SHP77 (cell line): Measurements from ENCODE around the gene PIK3CA.
"Not testable (repeated sequence)": the region's sequence is repeated elsewhere in the genome, so short reads cannot be mapped to it uniquely, and the experiment has no call there.

Source experiments
- DNase-seq, 2 experiments: peaks; one replicate each; lab custom pipeline; 2025; lab: John Stamatoyannopoulos, UW

The PIK3CA gene

GRCh38 chr3:179264449-179264848 lies 116.3 kb downstream of the PIK3CA start:
- DNase-seq, result no peak

- DNase-seq, result no peak
These were observed 116.9 kb downstream of the PIK3CA start for GRCh38 chr3:179265092-179265491.

GRCh38 chr3:179265875-179266274 lies 117.7 kb downstream of the PIK3CA start:
- DNase-seq, result no peak

GRCh38 chr3:179266701-179267211 lies 118.6 kb downstream of the PIK3CA start:
- DNase-seq, result no peak

- no peak for DNase-seq
These were observed 120.4 kb downstream of the PIK3CA start for GRCh38 chr3:179268400-179269051.

- no peak for DNase-seq
These were observed 121.1 kb downstream of the PIK3CA start for GRCh38 chr3:179269152-179269707.

GRCh38 chr3:179272385-179272784 lies 124.2 kb downstream of the PIK3CA start:
- DNase-seq, result no peak

- DNase-seq, result not testable (repeated sequence)
These were observed 126.3 kb downstream of the PIK3CA start for GRCh38 chr3:179274434-179274833.

- DNase-seq, result no peak
These were observed 127.8 kb downstream of the PIK3CA start for GRCh38 chr3:179276001-179276400.

- no peak for DNase-seq
These were observed 128.6 kb downstream of the PIK3CA start for GRCh38 chr3:179276743-179277142.

GRCh38 chr3:179278151-179278550 lies 130.0 kb downstream of the PIK3CA start:
- no peak for DNase-seq

GRCh38 chr3:179278932-179279693 lies 131.0 kb downstream of the PIK3CA start:
- no peak for DNase-seq

- DNase-seq, result no peak
These were observed 131.7 kb downstream of the PIK3CA start for GRCh38 chr3:179279837-179280236.

- DNase-seq, result no peak
These were observed 133.7 kb downstream of the PIK3CA start for GRCh38 chr3:179281825-179282224.

GRCh38 chr3:179286331-179286730 lies 138.2 kb downstream of the PIK3CA start:
- no peak for DNase-seq

GRCh38 chr3:179288845-179289244 lies 140.7 kb downstream of the PIK3CA start:
- no peak for DNase-seq

GRCh38 chr3:179289295-179289694 lies 141.1 kb downstream of the PIK3CA start:
- no peak for DNase-seq
